OCI-LY7 (cell line): Measurements from ENCODE around the gene SPAG16. TPM values are rescaled to one million over a fixed set of nuclear protein-coding genes. Genes with fewer than 3 reads are reported as not detected.

ENCODE experiments used
- BruUV-seq: library from RNA; stranded (reverse); fragments of 400-500 nt; replicated peaks from 2 replicates; lab custom pipeline; 2021; lab: Mats Ljungman, UMichigan
- CTCF ChIA-PET: fragments of 300-600 bp; sonication (Branson Sonifier 250); formaldehyde crosslinking; loops from one replicate; lab custom pipeline; 2022; ENCODE audit warnings: antibody characterized with exemption; ENCODE audit not compliant: unreplicated experiment; lab: Charles Lee
- POLR2A ChIA-PET: fragments of 300-600 bp; sonication (Branson Sonifier 250); formaldehyde crosslinking; loops from one replicate; lab custom pipeline; 2022; ENCODE audit warnings: antibody characterized with exemption; lab: Charles Lee
- DNase-seq: peaks from one replicate; pipeline ENCODE4 v3.0.0-alpha.2; 2015; ENCODE audit warnings: low spot score
- H2AFZ ChIP-seq: fragments of 200-600 bp; sonication (generic), shearing (Covaris generic); 2 replicates; pipeline ENCODE4 v1.6.1; 2014; ENCODE audit warnings: mild to moderate bottlenecking, antibody characterized with exemption, low read length, moderate library complexity
- H3K27ac ChIP-seq: fragments of 200-600 bp; sonication (generic); 2 replicates; pipeline ENCODE4 v1.5.1; 2014; ENCODE audit warnings: mixed run types, low read depth, mild to moderate bottlenecking, moderate library complexity, low read length, inconsistent platforms; ENCODE audit not compliant: poor library complexity, severe bottlenecking
- H3K36me3 ChIP-seq: fragments of 200-600 bp; sonication (generic); 2 replicates; pipeline ENCODE4 v1.6.1; 2014; ENCODE audit warnings: mild to moderate bottlenecking, antibody characterized with exemption, low read length, moderate library complexity, mixed read lengths; ENCODE audit not compliant: insufficient read depth
- H3K4me1 ChIP-seq: fragments of 200-600 bp; sonication (generic); 2 replicates; pipeline ENCODE4 v1.5.1; 2014; ENCODE audit warnings: mild to moderate bottlenecking, low read length; ENCODE audit not compliant: insufficient read depth, poor library complexity, severe bottlenecking
- H3K4me2 ChIP-seq: fragments of 200-600 bp; sonication (generic); 2 replicates; pipeline ENCODE4 v1.6.1; 2014; ENCODE audit warnings: mild to moderate bottlenecking, low read length
- H3K4me3 ChIP-seq: fragments of 200-600 bp; sonication (generic); 2 replicates; pipeline ENCODE4 v1.5.1; 2014; ENCODE audit warnings: mild to moderate bottlenecking, low read depth, low read length; ENCODE audit not compliant: poor library complexity, severe bottlenecking
- H3K79me2 ChIP-seq: fragments of 200-600 bp; sonication (generic); 2 replicates; pipeline ENCODE4 v1.6.1; 2016; ENCODE audit warnings: low read depth, mild to moderate bottlenecking, low read length, moderate library complexity, mixed read lengths; ENCODE audit not compliant: insufficient read depth
- H3K9me2 ChIP-seq: fragments of 200-600 bp; sonication (generic); 2 replicates; pipeline ENCODE4 v1.6.1; 2016; ENCODE audit warnings: mild to moderate bottlenecking, low read length, mixed read lengths; ENCODE audit not compliant: insufficient read depth
- H3K9me3 ChIP-seq: fragments of 200-600 bp; sonication (generic); 2 replicates; pipeline ENCODE4 v1.6.1; 2014; ENCODE audit warnings: mild to moderate bottlenecking, mixed run types, low read length, mixed read lengths
- H4K20me1 ChIP-seq: fragments of 200-600 bp; sonication (generic); 2 replicates; pipeline ENCODE4 v1.6.1; 2014; ENCODE audit warnings: mild to moderate bottlenecking, antibody characterized with exemption, low read length, moderate library complexity, mixed read lengths; ENCODE audit not compliant: insufficient read depth
- CTCF ChIP-seq: fragments of 200-600 bp; sonication (generic); conservative IDR thresholded peaks from 2 replicates; pipeline ENCODE4 v1.5.1; 2014; ENCODE audit warnings: mild to moderate bottlenecking, antibody characterized with exemption, low read length, moderate library complexity, mixed read lengths
- EZH2phosphoT487 ChIP-seq: fragments of 200-600 bp; sonication (generic); IDR thresholded peaks from 2 replicates; pipeline ENCODE4 v1.6.1; 2018; ENCODE audit warnings: low read depth, borderline replicate concordance, mild to moderate bottlenecking, mixed run types, antibody characterized with exemption, low read length, moderate library complexity, mixed read lengths
- intact Hi-C: fragments of 100-400 bp; cut with micrococcal nuclease; formaldehyde crosslinking; loops from one replicate; pipeline ENCODE4 v1.10.0; 2022; ENCODE audit not compliant: unreplicated experiment
- total RNA-seq, 2 experiments: library from RNA; depleted of rRNA in 1 of 2; stranded (reverse); fragments of >200 nt in 1 of 2; shearing (Covaris generic) in 1 of 2; gene quantifications; 2 replicates each; pipeline ENCODE4 v1.2.3, GENCODE V29; 2014 to 2022

SPAG16 gene
- total RNA-seq, 2 experiments from 2014 or later = 22.1 to 24.2 TPM

- TF ChIP-seq CTCF = no peak
- no peak for TF ChIP-seq EZH2phosphoT487
- intact Hi-C loops = no loop called here
- no TSS peak for BruUV-seq
- H4K20me1 ChIP-seq = no peaks in the 10 kb centered on the region
- no peaks in the 10 kb centered on the region for H3K4me1 ChIP-seq
- no peak overlapping the region for H2AFZ ChIP-seq
- H3K9me3 ChIP-seq = no peaks in the 10 kb centered on the region
- H3K27ac ChIP-seq = no peak overlapping the region
- ChIA-PET POLR2A (interaction anchor here (0.5 kb wide), 1 partner anchor 1825 kb away, joined by 6 read pairs; no protein-coding TSS in a partner anchor), CTCF (no interaction called here)
- no peaks in the 10 kb centered on the region for H3K36me3 ChIP-seq
- peak; percentile 21 for DNase-seq
- no peaks in the 10 kb centered on the region for H3K79me2 ChIP-seq
- no peaks in the 10 kb centered on the region for H3K9me2 ChIP-seq
- H3K4me3 ChIP-seq = no peak overlapping the region
- H3K4me2 ChIP-seq = no peak overlapping the region
Measured at GRCh38 chr2:213959589-213959988, 675.3 kb downstream of the SPAG16 start.

- no TSS peak for BruUV-seq
- intact Hi-C loops = no loop called here
- no peaks in the 10 kb centered on the region for H3K9me2 ChIP-seq
Measured at GRCh38 chr2:213971536-213971935, 687.3 kb downstream of the SPAG16 start.

More at GRCh38 chr2:213971536-213971935, 687.3 kb downstream of the SPAG16 start:
- H3K79me2 ChIP-seq = no peaks in the 10 kb centered on the region
- no peak overlapping the region for H3K4me3 ChIP-seq
- H4K20me1 ChIP-seq = no peaks in the 10 kb centered on the region
- DNase-seq = no peak
- no peaks in the 10 kb centered on the region for H3K9me3 ChIP-seq
- no peak overlapping the region for H3K4me2 ChIP-seq
- no peak for TF ChIP-seq EZH2phosphoT487
- no peak for TF ChIP-seq CTCF
- CTCF ChIA-PET = no interaction called here
- POLR2A ChIA-PET = no interaction called here
- no peaks in the 10 kb centered on the region for H3K36me3 ChIP-seq
- H3K27ac ChIP-seq = no peak overlapping the region
- no peaks in the 10 kb centered on the region for H3K4me1 ChIP-seq
- H2AFZ ChIP-seq = no peak overlapping the region
